ENCODE data around the gene LCTL. TPM values are rescaled to one million over a fixed set of nuclear protein-coding genes. Genes with fewer than 3 reads are reported as not detected.
"Not testable (repeated sequence)": the region's sequence is repeated elsewhere in the genome, so short reads cannot be mapped to it uniquely, and the experiment has no call there.

LCTL gene
- total RNA-seq, 1 donor from 2014 or later = not detected

- no peak for DNase-seq (ENCODE audit: low spot score)
These were observed 25.6 kb upstream of the LCTL start for GRCh38 chr15:66591322-66591862.

GRCh38 chr15:66590435-66590834 lies 24.6 kb upstream of the LCTL start:
- no peak for DNase-seq (ENCODE audit: low spot score)

- DNase-seq (ENCODE audit: low spot score) = not testable (repeated sequence)
These were observed 23.6 kb upstream of the LCTL start for GRCh38 chr15:66589429-66589828.

- DNase-seq (ENCODE audit: low spot score) = no peak
These were observed 23.2 kb upstream of the LCTL start for GRCh38 chr15:66588971-66589370.

- DNase-seq (ENCODE audit: low spot score) = no peak
These were observed 22.7 kb upstream of the LCTL start for GRCh38 chr15:66588537-66588936.

- DNase-seq (ENCODE audit: low spot score) = no peak
These were observed 22.0 kb upstream of the LCTL start for GRCh38 chr15:66587749-66588148.

- DNase-seq (ENCODE audit: low spot score) = no peak
These were observed 21.2 kb upstream of the LCTL start for GRCh38 chr15:66587020-66587419.

GRCh38 chr15:66586155-66586976 lies 20.6 kb upstream of the LCTL start:
- DNase-seq (ENCODE audit: low spot score) = no peak

GRCh38 chr15:66581972-66582537 lies 16.3 kb upstream of the LCTL start:
- DNase-seq (ENCODE audit: low spot score) = no peak

GRCh38 chr15:66580643-66581042 lies 14.8 kb upstream of the LCTL start:
- DNase-seq (ENCODE audit: low spot score) = no peak

GRCh38 chr15:66578286-66578875 lies 12.6 kb upstream of the LCTL start:
- DNase-seq (ENCODE audit: low spot score) = no peak

GRCh38 chr15:66574596-66574950 lies 8.8 kb upstream of the LCTL start:
- no peak for DNase-seq (ENCODE audit: low spot score)

- DNase-seq (ENCODE audit: low spot score) = no peak
These were observed 8.2 kb upstream of the LCTL start for GRCh38 chr15:66573719-66574595.

- no peak for DNase-seq (ENCODE audit: low spot score)
These were observed 7.5 kb upstream of the LCTL start for GRCh38 chr15:66573348-66573718.

GRCh38 chr15:66572146-66572545 lies 6.3 kb upstream of the LCTL start:
- DNase-seq (ENCODE audit: low spot score) = no peak

GRCh38 chr15:66570842-66571478 lies 5.2 kb upstream of the LCTL start:
- no peak for DNase-seq (ENCODE audit: low spot score)

- DNase-seq (ENCODE audit: low spot score) = no peak
These were observed 4.5 kb upstream of the LCTL start for GRCh38 chr15:66570327-66570726.

GRCh38 chr15:66569461-66570137 lies 3.8 kb upstream of the LCTL start:
- DNase-seq (ENCODE audit: low spot score) = no peak

- no peak for DNase-seq (ENCODE audit: low spot score)
These were observed 2.1 kb upstream of the LCTL start for GRCh38 chr15:66567897-66568296.

- peak; percentile 64 for DNase-seq (ENCODE audit: low spot score)
These were observed 1.2 kb upstream of the LCTL start for GRCh38 chr15:66566963-66567531.
